HCT116 (cell line): ENCODE data around the gene SKP2. TPM values are rescaled to one million over a fixed set of nuclear protein-coding genes. Genes with fewer than 3 reads are reported as not detected.
"Not testable (repeated sequence)": the region's sequence is repeated elsewhere in the genome, so short reads cannot be mapped to it uniquely, and the experiment has no call there.

Experiments used
- ATAC-seq: fragments of 200-7000 bp; cut with Tn5 transposase; 2 replicates; pipeline ENCODE4 v1.9.1; 2020; ENCODE audit warnings: mild to moderate bottlenecking, moderate library complexity
- BruUV-seq: library from RNA; stranded (reverse); fragments of 400-500 nt; replicated peaks from 2 replicates; lab custom pipeline; 2021; lab: Mats Ljungman, UMichigan
- CTCF ChIA-PET: fragments of 300-600 bp; sonication (Branson Sonifier 250); formaldehyde crosslinking; loops from one replicate; lab custom pipeline; 2021; ENCODE audit warnings: antibody characterized with exemption; lab: Charles Lee
- POLR2A ChIA-PET: fragments of 300-600, 350-600 bp; sonication (Branson Sonifier 250); formaldehyde crosslinking; loops from one replicate; lab custom pipeline; 2021; ENCODE audit warnings: antibody characterized with exemption; lab: Charles Lee
- RAD21 ChIA-PET, 2 experiments: fragments of 300-600 bp; sonication (Branson Sonifier 250); formaldehyde crosslinking; loops; one replicate each; lab custom pipeline; 2023; ENCODE audit warnings: low total read pairs in 2 of 2; ENCODE audit not compliant: uncharacterized antibody in 2 of 2, unreplicated experiment in 2 of 2, low non-redundant PET in 1 of 2; lab: Charles Lee
- DNase-seq: peaks from one replicate; pipeline ENCODE4 v3.0.0-alpha.2; 2010; ENCODE audit warnings: low read depth, low spot score
- H2AFZ ChIP-seq: fragments of 200-600 bp; shearing (Covaris generic), sonication (generic); 2 replicates; pipeline ENCODE4 v1.6.1; 2017; ENCODE audit warnings: low read depth, mixed run types, mixed read lengths, antibody characterized with exemption, low read length; ENCODE audit not compliant: poor library complexity, severe bottlenecking
- H3K27ac ChIP-seq: 2 replicates; pipeline ENCODE4 v1.5.1; 2012; ENCODE audit warnings: low read depth, low read length
- H3K27me3 ChIP-seq: fragments of 200-600 bp; sonication (generic); 2 replicates; pipeline ENCODE4 v1.6.1; 2016; ENCODE audit warnings: mixed run types, low read length, mixed read lengths; ENCODE audit not compliant: insufficient read depth
- H3K36me3 ChIP-seq, 2 experiments: fragments of 200-500 bp in 1 of 2; fragments of 200-600 bp in 1 of 2; sonication (Bioruptor generic) in 1 of 2; sonication (generic) in 1 of 2; 2 replicates each; pipeline versions ENCODE4 v1.5.1 to v1.6.1; 2014 to 2016; ENCODE audit warnings: low read length in 2 of 2, inconsistent platforms in 1 of 2, mixed read lengths in 1 of 2, mixed run types in 1 of 2; ENCODE audit not compliant: insufficient read depth in 2 of 2, control insufficient read depth in 1 of 2
- H3K4me1 ChIP-seq, 2 experiments: fragments of 200-600 bp in 1 of 2; sonication (generic) in 1 of 2; 2 replicates each; pipeline versions ENCODE4 v1.5.1 to v1.6.1; 2012 to 2017; ENCODE audit warnings: low read length in 2 of 2, inconsistent platforms in 1 of 2, mild to moderate bottlenecking in 1 of 2, mixed read lengths in 1 of 2, mixed run types in 1 of 2, moderate library complexity in 1 of 2; ENCODE audit not compliant: insufficient read depth in 2 of 2, control insufficient read depth in 1 of 2
- H3K4me2 ChIP-seq: fragments of 200-600 bp; sonication (generic); 2 replicates; pipeline ENCODE4 v1.6.1; 2017; ENCODE audit warnings: mixed run types, low read length, mixed read lengths
- H3K4me3 ChIP-seq, 2 experiments: fragments of 200-600 bp in 1 of 2; sonication (generic) in 1 of 2; replicated peaks in 1 of 2; 2 replicates each; pipeline ENCODE4 v1.5.1; 2011 to 2016; ENCODE audit warnings: low read length in 2 of 2, control low read depth in 1 of 2, low read depth in 1 of 2, mild to moderate bottlenecking in 1 of 2, mixed read lengths in 1 of 2, mixed run types in 1 of 2
- H3K79me2 ChIP-seq: fragments of 200-600 bp; sonication (generic); 2 replicates; pipeline ENCODE4 v1.6.1; 2017; ENCODE audit warnings: mild to moderate bottlenecking, mixed run types, low read length, moderate library complexity, mixed read lengths; ENCODE audit not compliant: insufficient read depth
- H3K9ac ChIP-seq: fragments of 200-600 bp; sonication (generic); 2 replicates; pipeline ENCODE4 v1.6.1; 2016; ENCODE audit warnings: low read length, mixed read lengths
- H3K9me2 ChIP-seq: fragments of 200-600 bp; sonication (generic), shearing (Covaris generic); 2 replicates; pipeline ENCODE4 v1.6.1; 2017; ENCODE audit warnings: mixed run types, mild to moderate bottlenecking, moderate library complexity; ENCODE audit not compliant: insufficient read depth
- H3K9me3 ChIP-seq, 2 experiments: fragments of 200-500 bp in 1 of 2; fragments of 200-600 bp in 1 of 2; sonication (Bioruptor generic) in 1 of 2; sonication (generic) in 1 of 2; 2 replicates each; pipeline ENCODE4 v1.6.1; 2014 to 2017; ENCODE audit warnings: low read length in 2 of 2, mixed read lengths in 2 of 2, inconsistent platforms in 1 of 2, low read depth in 1 of 2, mild to moderate bottlenecking in 1 of 2, mixed run types in 1 of 2, moderate library complexity in 1 of 2; ENCODE audit not compliant: control insufficient read depth in 1 of 2, insufficient read depth in 1 of 2
- H4K20me1 ChIP-seq: fragments of 200-600 bp; sonication (generic), shearing (Covaris generic); 2 replicates; pipeline ENCODE4 v1.6.1; 2017; ENCODE audit warnings: mixed run types, mild to moderate bottlenecking, moderate library complexity; ENCODE audit not compliant: insufficient read depth
- ATF3 ChIP-seq: IDR thresholded peaks from 2 replicates; pipeline ENCODE4 v1.6.1; 2012
- CEBPB ChIP-seq: IDR thresholded peaks from 2 replicates; pipeline ENCODE4 v1.6.1; 2012; ENCODE audit warnings: low read depth
- CTCF ChIP-seq, 3 experiments: fragments of 200-600 bp in 1 of 3; sonication (generic) in 1 of 3; IDR thresholded peaks in 2 of 3; conservative IDR thresholded peaks in 1 of 3; 2 replicates each; pipeline ENCODE4 v1.5.1; 2012 to 2017; ENCODE audit warnings: low read depth in 2 of 3, low read length in 2 of 3, antibody characterized with exemption in 1 of 3, borderline replicate concordance in 1 of 3, control low read depth in 1 of 3, mild to moderate bottlenecking in 1 of 3, mixed read lengths in 1 of 3, mixed run types in 1 of 3, moderate library complexity in 1 of 3; ENCODE audit not compliant: insufficient read depth in 1 of 3
- EGR1 ChIP-seq: IDR thresholded peaks from 2 replicates; pipeline ENCODE4 v1.6.1; 2012; ENCODE audit warnings: low read depth
- ELF1 ChIP-seq: IDR thresholded peaks from 2 replicates; pipeline ENCODE4 v1.6.1; 2012; ENCODE audit warnings: low read depth, borderline replicate concordance
- EZH2 ChIP-seq: fragments of 200-600 bp; sonication (generic); IDR thresholded peaks from 2 replicates; pipeline ENCODE4 v1.6.1; 2017; ENCODE audit warnings: antibody characterized with exemption, mixed run types
- EZH2phosphoT487 ChIP-seq: fragments of 200-600 bp; IDR thresholded peaks from 2 replicates; pipeline ENCODE4 v1.6.1; 2018; ENCODE audit warnings: antibody characterized with exemption, borderline replicate concordance
- FOSL1 ChIP-seq: IDR thresholded peaks from 2 replicates; pipeline ENCODE4 v1.6.1; 2012; ENCODE audit warnings: low read depth
- JUND ChIP-seq: IDR thresholded peaks from 2 replicates; pipeline ENCODE4 v1.6.1; 2012
- POLR2A ChIP-seq: IDR thresholded peaks from 2 replicates; pipeline ENCODE4 v1.7.0; 2011; ENCODE audit warnings: borderline replicate concordance; ENCODE audit not compliant: insufficient read depth, insufficient read length; ENCODE audit errors: extremely low read depth
- POLR2AphosphoS5 ChIP-seq: IDR thresholded peaks from 2 replicates; pipeline ENCODE4 v1.6.1; 2011; ENCODE audit warnings: mild to moderate bottlenecking, low read depth, low read length, moderate library complexity
- RAD21 ChIP-seq: IDR thresholded peaks from 2 replicates; pipeline ENCODE4 v1.6.1; 2012; ENCODE audit warnings: low read depth, mild to moderate bottlenecking
- SIN3A ChIP-seq: IDR thresholded peaks from 2 replicates; pipeline ENCODE4 v1.6.1; 2012; ENCODE audit warnings: low read depth
- SP1 ChIP-seq: IDR thresholded peaks from 2 replicates; pipeline ENCODE4 v1.6.1; 2012; ENCODE audit warnings: low read depth
- TCF7L2 ChIP-seq: IDR thresholded peaks from 2 replicates; pipeline ENCODE4 v1.7.0; 2011; ENCODE audit warnings: borderline replicate concordance, inconsistent platforms; ENCODE audit not compliant: insufficient read depth, insufficient read length; ENCODE audit errors: extremely low read depth
- YY1 ChIP-seq: IDR thresholded peaks from 2 replicates; pipeline ENCODE4 v1.6.1; 2011; ENCODE audit warnings: low read length, low read depth, moderate library complexity, mild to moderate bottlenecking; ENCODE audit not compliant: insufficient replicate concordance; ENCODE audit errors: extremely low read depth
- ZFX ChIP-seq: fragments of 450-650 bp; IDR thresholded peaks from 2 replicates; pipeline ENCODE4 v1.6.1; 2017
- ZNF274 ChIP-seq: fragments of 200-500 bp; sonication (Bioruptor generic); IDR thresholded peaks from 2 replicates; pipeline ENCODE4 v1.6.1; 2014; ENCODE audit warnings: mild to moderate bottlenecking, low read depth, low read length, inconsistent platforms
- intact Hi-C: fragments of 100-400 bp; cut with micrococcal nuclease; formaldehyde crosslinking; loops from 2 replicates; pipeline ENCODE4 v1.10.0; 2022
- total RNA-seq: library from RNA; stranded (reverse); gene quantifications from one replicate; pipeline ENCODE4 v1.2.1, GENCODE V29; 2021; ENCODE audit not compliant: unreplicated experiment

SKP2 gene
- total RNA-seq, 1 experiment from 2014 or later = 44.3 TPM

GRCh38 chr5:36181774-36182173, 29.9 kb downstream of the SKP2 start:
- no peaks in the 10 kb centered on the region for H3K79me2 ChIP-seq
- TF ChIP-seq YY1 (no peak), RAD21 (no peak), ZNF274 (no peak), ELF1 (no peak), EGR1 (no peak), ZFX (no peak), CTCF (IDR thresholded peaks at IDR 0.05 in 2 of 3, conservative IDR thresholded peaks at IDR 0.05 in 1 of 3; ENCODE audit: borderline replicate concordance in 1 of 3, insufficient read depth in 1 of 3, low read depth in 2 of 3, low read length in 2 of 3) (no peak), SP1 (no peak), EZH2phosphoT487 (no peak), JUND (no peak), EZH2 (no peak), POLR2A (no peak), TCF7L2 (no peak), ATF3 (no peak), FOSL1 (no peak), POLR2AphosphoS5 (no peak), CEBPB (no peak), SIN3A (no peak)
- TF ChIP-seq, all 23 proteins: peak for 0
- intact Hi-C loops = no loop called here
- Histone ChIP-seq H3K27ac (no peak overlapping the region), H2AFZ (no peak overlapping the region), H3K4me3 (no peak overlapping the region), H3K27me3 (no peaks in the 10 kb centered on the region), H3K4me2 (no peak overlapping the region), H3K9me2 (no peaks in the 10 kb centered on the region), H4K20me1 (no peaks in the 10 kb centered on the region), H3K9ac (no peak overlapping the region), H3K4me1 (no peaks in the 10 kb centered on the region), H3K36me3 (peaks cover 11 to 18% of the 10 kb centered on the region in 2 experiments; a peak in 2 of 4 replicates), H3K9me3 (no peaks in the 10 kb centered on the region)
- ATAC-seq = no peak
- RAD21 ChIA-PET = no interaction called here
- POLR2A ChIA-PET = no interaction called here
- CTCF ChIA-PET = no interaction called here
- no peak for DNase-seq
- BruUV-seq = no TSS peak

- H3K36me3 ChIP-seq, RAD21 ChIA-PET, H3K4me1 ChIP-seq, intact Hi-C loops, H3K4me2 ChIP-seq, H4K20me1 ChIP-seq, H3K9me3 ChIP-seq, H2AFZ ChIP-seq, H3K27ac ChIP-seq, H3K9ac ChIP-seq, CTCF ChIA-PET, DNase-seq, H3K9me2 ChIP-seq, H3K4me3 ChIP-seq, POLR2A ChIA-PET, ATAC-seq, H3K79me2 ChIP-seq, H3K27me3 ChIP-seq, BruUV-seq: not testable (repeated sequence)
Measured at GRCh38 chr5:36184408-36184807, 32.5 kb downstream of the SKP2 start.
